ENCODE data around the gene ZMPSTE24.
"Not testable (repeated sequence)": the region's sequence is repeated elsewhere in the genome, so short reads cannot be mapped to it uniquely, and the experiment has no call there.

Gene ZMPSTE24

DNA sequence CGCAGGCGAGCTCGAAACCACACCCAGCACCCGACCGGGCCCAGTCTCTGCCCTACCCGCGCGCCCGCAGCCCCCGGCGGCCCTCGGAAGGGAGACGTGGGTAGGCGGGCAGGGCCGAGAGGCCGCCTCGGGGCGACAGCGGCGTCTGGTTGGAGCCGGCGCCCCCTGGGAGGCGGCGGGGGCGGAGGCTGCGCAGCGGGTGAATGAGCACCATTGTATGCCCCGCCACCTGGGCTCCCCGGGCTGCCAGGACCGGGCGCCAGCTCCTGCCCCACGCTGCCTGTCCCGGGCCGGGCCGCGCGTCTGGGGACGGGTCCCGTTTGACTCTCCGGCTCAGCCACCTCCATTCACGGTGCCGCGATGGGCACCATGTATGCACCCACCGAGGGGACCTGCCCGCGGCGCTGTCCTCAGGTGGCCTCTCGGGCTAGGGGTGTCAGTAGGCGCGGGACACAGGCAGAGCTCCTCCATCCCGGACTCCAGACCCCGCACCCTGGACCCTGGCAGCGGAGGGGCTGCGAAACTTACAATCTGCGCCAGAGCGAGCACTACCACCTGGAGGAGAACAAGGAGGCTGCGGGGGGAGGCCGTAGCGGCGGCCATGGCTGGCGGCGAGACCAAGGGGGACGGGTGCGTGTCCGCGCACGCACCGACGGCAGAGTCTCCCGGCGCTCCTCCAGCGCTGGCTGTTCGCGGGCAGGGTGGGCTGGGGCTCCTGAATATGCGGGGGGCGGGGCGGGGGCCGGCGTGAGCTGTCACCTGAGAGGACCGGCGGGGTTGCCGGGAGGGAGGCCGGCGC, 58.8 kb downstream of the ZMPSTE24 start, which contains the start of gene COL9A2:
TSS of gene COL9A2 (minus strand) at position 692 of the 799 bp plus-strand sequence. CDS start at position 603, 89 bp downstream.
- in situ Hi-C loops (cut with MboI; ENCODE audit: low sequenced_read_pairs), result no loop called here

DNA sequence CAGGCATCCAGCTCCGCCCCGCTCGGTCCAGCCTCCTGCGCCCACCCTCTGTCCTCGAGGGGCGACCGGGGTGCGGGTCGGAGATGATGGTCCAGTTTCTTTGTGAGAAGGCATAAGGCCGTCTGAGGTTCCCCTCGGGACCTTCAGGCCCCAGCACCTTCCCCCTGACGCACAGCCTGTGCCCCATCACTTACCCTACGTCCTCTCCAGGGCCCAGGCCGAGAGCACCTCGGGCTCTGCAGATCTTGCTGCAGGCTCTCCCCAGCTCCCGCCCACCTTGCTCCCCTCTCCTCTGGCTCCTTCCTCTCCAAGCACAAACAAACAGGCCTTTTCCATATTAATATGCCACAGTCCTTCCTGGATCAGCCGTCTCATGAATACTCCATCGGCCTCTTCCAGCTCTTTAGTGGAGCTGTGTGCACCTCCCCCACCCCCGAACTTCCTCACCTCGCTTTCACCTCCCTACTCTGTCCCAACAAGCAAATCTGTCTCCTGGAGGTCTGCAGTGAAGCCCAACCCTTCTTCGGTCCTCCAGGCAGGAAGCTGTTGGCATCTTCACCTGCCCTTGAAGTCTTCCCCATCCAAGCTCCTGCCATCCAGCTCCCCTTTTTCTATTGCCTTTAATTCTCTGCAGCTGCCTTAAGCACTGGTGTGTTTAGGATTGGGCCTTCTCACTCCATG, 59.5 kb downstream of the ZMPSTE24 start:
- in situ Hi-C loops (cut with MboI; ENCODE audit: low sequenced_read_pairs), result no loop called here

DNA sequence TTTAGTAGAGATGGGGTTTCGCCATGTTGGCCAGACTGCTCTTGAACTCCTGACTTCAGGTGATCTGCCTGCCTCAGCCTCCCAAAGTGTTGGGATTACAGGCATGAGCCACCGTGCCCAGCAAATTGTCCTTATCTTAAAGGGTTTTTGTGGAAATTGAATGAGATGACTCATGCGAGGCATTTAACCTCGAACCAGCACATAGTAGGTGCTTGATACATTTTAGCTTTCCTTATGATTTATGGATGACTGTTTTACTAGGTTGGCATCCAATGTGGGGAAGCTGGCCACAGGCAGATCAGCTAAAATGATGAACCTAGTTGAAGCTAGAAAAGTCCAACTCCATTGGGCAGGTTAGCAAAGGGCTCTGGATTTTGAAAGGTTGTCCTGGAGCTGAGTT, 60.4 kb downstream of the ZMPSTE24 start:
- in situ Hi-C loops (cut with MboI; ENCODE audit: low sequenced_read_pairs), result no loop called here

DNA sequence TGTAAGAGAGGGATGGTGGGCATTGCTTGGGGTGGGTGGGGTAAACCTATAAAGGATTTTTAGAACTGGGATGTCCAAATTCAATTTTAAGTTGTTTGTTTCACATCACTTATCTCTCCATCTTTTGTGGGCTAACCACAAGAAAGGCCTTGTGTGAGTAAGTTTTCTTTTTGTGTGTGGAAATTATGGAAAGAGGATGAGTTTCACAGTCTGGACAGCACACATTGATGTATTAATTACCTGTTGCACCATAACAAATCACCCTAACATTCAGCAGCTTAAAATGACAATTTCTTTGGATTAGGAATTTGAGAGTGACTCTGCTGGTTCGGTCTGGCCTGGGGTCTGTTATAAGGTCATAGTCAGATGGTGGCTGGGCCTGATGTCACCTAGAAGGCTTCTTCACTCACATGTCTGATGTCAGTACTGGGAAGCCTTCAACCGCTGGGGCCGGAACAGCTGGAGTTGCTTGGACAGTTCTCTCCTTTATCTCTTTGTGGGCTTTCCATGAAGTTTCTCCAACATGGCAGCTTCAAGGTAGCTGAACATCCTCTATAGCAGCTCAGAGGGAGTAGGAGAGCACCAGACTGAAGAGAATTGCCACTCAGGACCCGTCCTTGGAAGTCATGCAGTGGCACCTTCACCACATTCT, 61.1 kb downstream of the ZMPSTE24 start:
- in situ Hi-C loops (cut with MboI; ENCODE audit: low sequenced_read_pairs), result no loop called here

GRCh38 chr1:40331403-40331802, 73.4 kb downstream of the ZMPSTE24 start:
- in situ Hi-C loops (cut with MboI; ENCODE audit: low sequenced_read_pairs), result not testable (repeated sequence)

DNA sequence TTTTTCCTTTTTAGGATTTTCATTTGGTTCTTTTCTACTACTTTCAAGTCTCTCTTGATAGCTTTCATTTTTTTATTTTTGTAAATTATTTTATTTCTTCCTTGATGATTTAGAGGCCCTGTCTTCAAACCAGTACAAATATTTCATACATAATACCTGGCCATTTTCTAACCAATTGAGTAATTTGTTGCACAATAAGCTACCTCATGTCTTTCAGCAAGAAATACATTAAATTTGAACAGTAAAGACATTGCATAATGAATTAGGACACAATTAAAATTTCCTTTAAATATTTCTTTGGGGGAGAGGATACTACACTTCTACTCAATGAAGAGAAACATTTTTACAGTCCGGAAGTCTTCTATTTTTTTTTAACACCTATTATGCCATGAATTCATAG, 74.7 kb downstream of the ZMPSTE24 start:
- in situ Hi-C loops (cut with MboI; ENCODE audit: low sequenced_read_pairs), result no loop called here

DNA sequence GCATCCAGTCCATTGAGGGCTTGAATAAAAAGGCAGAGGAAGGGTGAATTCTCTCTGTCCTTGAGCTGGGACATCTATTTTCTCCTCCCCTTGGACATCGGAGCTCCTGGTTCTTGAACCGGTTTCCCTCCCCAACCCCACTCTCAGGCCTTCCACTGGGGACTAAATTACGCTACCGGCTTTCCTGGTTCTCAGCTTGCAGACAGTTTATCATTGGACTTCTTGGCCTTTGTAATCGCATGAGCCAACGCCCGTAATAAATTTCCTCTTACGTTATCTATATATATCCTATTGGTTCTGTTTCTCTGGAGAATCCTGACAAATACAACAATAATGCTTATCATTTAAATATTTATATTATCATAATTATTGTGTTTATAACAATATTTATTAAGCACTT, 79.4 kb downstream of the ZMPSTE24 start:
- in situ Hi-C loops (cut with MboI; ENCODE audit: low sequenced_read_pairs), result no loop called here

GRCh38 chr1:40338745-40339419, 80.8 kb downstream of the ZMPSTE24 start:
- in situ Hi-C loops (cut with MboI; ENCODE audit: low sequenced_read_pairs), result no loop called here

DNA sequence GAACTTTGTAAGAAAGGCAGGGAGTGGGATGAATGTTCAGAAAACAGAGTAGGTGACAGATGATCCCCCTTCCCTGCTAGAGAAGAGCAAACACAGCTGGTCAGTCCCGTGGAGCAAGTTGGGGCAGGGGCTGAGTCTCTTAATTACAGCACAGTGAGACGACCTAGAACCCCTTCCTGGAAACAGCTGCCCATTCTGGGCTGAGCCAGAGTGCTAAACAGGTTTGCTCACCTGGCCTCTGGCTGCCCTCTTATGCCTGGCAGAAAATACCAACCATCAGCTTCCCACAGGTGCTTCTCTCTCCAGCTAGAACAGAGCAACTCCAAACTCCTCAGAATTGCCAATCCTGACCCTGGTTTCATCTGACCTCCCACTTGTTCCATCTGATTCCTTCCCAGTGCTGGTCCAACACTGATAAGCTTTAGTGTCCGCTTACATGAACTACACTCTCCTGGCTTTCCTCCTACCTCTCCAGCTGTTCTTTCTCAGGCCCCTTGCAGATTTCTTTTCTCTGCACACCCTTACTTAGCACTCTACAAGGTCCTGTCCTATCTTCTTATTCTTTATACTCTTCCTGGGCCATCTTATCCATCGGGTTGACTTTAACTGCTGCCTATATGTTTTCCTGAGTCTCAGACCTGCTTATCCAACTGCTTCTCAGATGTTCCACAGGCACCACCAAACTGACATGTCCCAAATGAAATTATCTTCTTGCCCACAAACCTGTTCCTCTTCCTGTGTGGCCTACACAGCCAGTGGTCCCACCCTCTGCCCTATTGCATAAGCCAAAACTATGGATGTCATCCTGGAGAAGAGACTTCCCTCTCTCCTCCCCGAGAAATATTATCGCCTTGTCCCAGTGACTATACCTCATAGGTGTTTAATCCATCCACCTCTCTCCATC, 81.6 kb downstream of the ZMPSTE24 start:
- in situ Hi-C loops (cut with MboI; ENCODE audit: low sequenced_read_pairs), result no loop called here

DNA sequence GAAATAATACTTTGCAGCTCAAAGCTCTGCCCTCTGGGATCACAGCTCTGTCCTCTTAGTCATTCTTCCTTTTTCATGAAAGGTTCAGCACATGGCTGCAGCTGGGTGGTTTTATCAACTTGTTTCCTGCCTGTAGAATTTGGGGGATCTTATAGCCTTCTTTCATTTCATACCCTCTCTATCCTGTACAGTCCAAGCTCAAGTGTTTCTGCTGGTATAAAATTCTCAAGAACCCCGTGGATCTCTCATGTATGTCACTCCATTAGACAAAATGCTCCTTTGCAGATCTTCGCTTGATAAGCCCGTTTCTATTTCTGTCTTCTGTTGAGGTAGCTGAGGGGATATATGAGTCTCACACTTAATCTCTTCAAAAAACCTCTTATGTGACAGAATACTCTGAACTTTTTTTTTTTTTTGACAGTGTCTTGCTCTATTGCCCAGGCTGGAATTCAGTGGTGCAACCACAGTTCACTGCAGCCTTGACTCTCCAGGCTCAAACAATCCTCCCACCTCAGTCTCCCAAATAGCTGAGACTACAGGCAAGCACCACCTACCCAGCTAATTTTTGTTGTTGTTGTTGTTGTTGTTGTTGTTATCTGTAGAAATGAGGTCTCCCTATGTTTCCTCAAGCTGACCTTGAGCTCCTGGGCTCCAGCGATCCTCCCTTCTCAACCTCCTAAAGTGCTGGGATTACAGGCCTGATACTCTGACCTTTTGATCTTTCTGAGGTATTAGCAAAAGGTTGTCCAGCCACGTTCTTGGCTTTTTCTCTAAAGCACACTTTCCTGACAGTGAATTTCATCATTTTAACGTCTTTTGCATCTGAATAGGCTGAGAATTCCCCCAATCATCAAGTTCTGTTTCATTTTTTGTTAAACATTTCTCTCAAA, 83.7 kb downstream of the ZMPSTE24 start:
- in situ Hi-C loops (cut with MboI; ENCODE audit: low sequenced_read_pairs), result no loop called here

GRCh38 chr1:40342381-40342717, 84.3 kb downstream of the ZMPSTE24 start:
- in situ Hi-C loops (cut with MboI; ENCODE audit: low sequenced_read_pairs), result not testable (repeated sequence)

Data from HL-60/S4 treated with phorbol 12-myristate 13-acetate at 8.2 ng/mL for 4 days and 3 days (cell line).